ENCODE measurements around the gene FRMD4A. TPM values are rescaled to one million over a fixed set of nuclear protein-coding genes. Genes with fewer than 3 reads are reported as not detected.

FRMD4A gene
- polyA plus RNA-seq, 1 of the 3 experiments (the other 2 are of a cell fraction) = 37.7 TPM

DNA sequence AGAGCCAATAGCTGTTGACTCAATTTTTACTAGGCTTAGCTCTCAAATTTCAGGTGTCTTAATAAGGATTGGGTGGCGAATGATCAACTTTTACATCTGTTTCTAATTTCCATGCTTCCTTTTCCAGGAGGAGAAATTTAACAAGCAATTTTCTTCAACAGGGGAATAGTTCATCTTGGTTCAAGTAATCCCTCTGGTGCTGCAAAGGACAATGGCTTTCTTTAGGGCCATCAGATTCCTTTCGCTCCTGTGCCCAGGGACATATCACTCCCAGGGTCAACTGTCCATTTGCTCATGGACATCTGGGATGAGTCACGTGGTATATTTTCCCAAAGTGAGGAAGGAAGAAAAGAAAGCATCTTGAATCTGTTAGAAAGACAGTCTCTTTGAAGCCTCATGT lies 313.3 kb downstream of the FRMD4A start (continued):
- TF ChIP-seq POLR2AphosphoS5 (IDR thresholded peaks at IDR 0.05; ENCODE audit: low read depth, low read length) = 0 out of 2 replicates have a peak, but pooled peaks have one; percentile 18
- no peak for TF ChIP-seq RAD21 (IDR thresholded peaks at IDR 0.05; ENCODE audit: low read length)
- TF ChIP-seq, protein P1, sequence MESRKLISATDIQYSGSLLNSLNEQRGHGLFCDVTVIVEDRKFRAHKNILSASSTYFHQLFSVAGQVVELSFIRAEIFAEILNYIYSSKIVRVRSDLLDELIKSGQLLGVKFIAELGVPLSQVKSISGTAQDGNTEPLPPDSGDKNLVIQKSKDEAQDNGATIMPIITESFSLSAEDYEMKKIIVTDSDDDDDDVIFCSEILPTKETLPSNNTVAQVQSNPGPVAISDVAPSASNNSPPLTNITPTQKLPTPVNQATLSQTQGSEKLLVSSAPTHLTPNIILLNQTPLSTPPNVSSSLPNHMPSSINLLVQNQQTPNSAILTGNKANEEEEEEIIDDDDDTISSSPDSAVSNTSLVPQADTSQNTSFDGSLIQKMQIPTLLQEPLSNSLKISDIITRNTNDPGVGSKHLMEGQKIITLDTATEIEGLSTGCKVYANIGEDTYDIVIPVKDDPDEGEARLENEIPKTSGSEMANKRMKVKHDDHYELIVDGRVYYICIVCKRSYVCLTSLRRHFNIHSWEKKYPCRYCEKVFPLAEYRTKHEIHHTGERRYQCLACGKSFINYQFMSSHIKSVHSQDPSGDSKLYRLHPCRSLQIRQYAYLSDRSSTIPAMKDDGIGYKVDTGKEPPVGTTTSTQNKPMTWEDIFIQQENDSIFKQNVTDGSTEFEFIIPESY (IDR thresholded peaks at IDR 0.05; ENCODE audit: borderline replicate concordance, low read depth) = no peak
- TF ChIP-seq FOXJ3 (CRISPR knock-in tag; IDR thresholded peaks at IDR 0.05) = no peak
- TF ChIP-seq, protein P2, sequence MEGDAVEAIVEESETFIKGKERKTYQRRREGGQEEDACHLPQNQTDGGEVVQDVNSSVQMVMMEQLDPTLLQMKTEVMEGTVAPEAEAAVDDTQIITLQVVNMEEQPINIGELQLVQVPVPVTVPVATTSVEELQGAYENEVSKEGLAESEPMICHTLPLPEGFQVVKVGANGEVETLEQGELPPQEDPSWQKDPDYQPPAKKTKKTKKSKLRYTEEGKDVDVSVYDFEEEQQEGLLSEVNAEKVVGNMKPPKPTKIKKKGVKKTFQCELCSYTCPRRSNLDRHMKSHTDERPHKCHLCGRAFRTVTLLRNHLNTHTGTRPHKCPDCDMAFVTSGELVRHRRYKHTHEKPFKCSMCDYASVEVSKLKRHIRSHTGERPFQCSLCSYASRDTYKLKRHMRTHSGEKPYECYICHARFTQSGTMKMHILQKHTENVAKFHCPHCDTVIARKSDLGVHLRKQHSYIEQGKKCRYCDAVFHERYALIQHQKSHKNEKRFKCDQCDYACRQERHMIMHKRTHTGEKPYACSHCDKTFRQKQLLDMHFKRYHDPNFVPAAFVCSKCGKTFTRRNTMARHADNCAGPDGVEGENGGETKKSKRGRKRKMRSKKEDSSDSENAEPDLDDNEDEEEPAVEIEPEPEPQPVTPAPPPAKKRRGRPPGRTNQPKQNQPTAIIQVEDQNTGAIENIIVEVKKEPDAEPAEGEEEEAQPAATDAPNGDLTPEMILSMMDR (IDR thresholded peaks at IDR 0.05) = no peak
- no peak for TF ChIP-seq MXI1 (IDR thresholded peaks at IDR 0.05; ENCODE audit: low read depth, low read length)
- TF ChIP-seq YY1 (IDR thresholded peaks at IDR 0.05; ENCODE audit: low read depth) = no peak
- TF ChIP-seq, protein P3, sequence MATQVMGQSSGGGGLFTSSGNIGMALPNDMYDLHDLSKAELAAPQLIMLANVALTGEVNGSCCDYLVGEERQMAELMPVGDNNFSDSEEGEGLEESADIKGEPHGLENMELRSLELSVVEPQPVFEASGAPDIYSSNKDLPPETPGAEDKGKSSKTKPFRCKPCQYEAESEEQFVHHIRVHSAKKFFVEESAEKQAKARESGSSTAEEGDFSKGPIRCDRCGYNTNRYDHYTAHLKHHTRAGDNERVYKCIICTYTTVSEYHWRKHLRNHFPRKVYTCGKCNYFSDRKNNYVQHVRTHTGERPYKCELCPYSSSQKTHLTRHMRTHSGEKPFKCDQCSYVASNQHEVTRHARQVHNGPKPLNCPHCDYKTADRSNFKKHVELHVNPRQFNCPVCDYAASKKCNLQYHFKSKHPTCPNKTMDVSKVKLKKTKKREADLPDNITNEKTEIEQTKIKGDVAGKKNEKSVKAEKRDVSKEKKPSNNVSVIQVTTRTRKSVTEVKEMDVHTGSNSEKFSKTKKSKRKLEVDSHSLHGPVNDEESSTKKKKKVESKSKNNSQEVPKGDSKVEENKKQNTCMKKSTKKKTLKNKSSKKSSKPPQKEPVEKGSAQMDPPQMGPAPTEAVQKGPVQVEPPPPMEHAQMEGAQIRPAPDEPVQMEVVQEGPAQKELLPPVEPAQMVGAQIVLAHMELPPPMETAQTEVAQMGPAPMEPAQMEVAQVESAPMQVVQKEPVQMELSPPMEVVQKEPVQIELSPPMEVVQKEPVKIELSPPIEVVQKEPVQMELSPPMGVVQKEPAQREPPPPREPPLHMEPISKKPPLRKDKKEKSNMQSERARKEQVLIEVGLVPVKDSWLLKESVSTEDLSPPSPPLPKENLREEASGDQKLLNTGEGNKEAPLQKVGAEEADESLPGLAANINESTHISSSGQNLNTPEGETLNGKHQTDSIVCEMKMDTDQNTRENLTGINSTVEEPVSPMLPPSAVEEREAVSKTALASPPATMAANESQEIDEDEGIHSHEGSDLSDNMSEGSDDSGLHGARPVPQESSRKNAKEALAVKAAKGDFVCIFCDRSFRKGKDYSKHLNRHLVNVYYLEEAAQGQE (IDR thresholded peaks at IDR 0.05; ENCODE audit: low read depth, low read length) = no peak
- no peak for TF ChIP-seq FOXM1 (IDR thresholded peaks at IDR 0.05; ENCODE audit: low read depth)
- no peak for TF ChIP-seq SMC3 (IDR thresholded peaks at IDR 0.05; ENCODE audit: low read depth, low read length)
- no peak for TF ChIP-seq EZH2phosphoT487 (IDR thresholded peaks at IDR 0.05; ENCODE audit: borderline replicate concordance, low read depth)
- peak; percentile 82 for TF ChIP-seq TCF12 (IDR thresholded peaks at IDR 0.05)
- no peak for TF ChIP-seq SIN3A (IDR thresholded peaks at IDR 0.05; ENCODE audit: borderline replicate concordance, low read depth, low read length)
- TF ChIP-seq EP300 (IDR thresholded peaks at IDR 0.05; ENCODE audit: borderline replicate concordance in 1 of 2, low read depth in 1 of 2, low read length in 1 of 2) = no peak
